Subcutaneous abdominal adipose tissue (tissue), 5 donors: ENCODE data around the gene NLN.

Experiments used
- H3K27ac ChIP-seq: one replicate; pipeline ENCODE4 v1.7.0; 2013; ENCODE audit warnings: low read depth, mild to moderate bottlenecking, inconsistent platforms, low read length, moderate library complexity
- H3K27me3 ChIP-seq, 5 donors: one replicate each; pipeline ENCODE4 v1.7.0; 2013; ENCODE audit warnings: low read length in 5 of 5, inconsistent platforms in 1 of 5; ENCODE audit not compliant: control insufficient read depth in 5 of 5, insufficient read depth in 4 of 5
- H3K36me3 ChIP-seq, 5 donors: one replicate each; pipeline ENCODE4 v1.7.0; 2013; ENCODE audit warnings: low read length in 5 of 5; ENCODE audit not compliant: control insufficient read depth in 5 of 5, insufficient read depth in 5 of 5
- H3K4me1 ChIP-seq, 5 donors: one replicate each; pipeline ENCODE4 v1.7.0; 2013; ENCODE audit warnings: low read length in 5 of 5, mild to moderate bottlenecking in 3 of 5, moderate library complexity in 1 of 5; ENCODE audit not compliant: control insufficient read depth in 5 of 5, insufficient read depth in 5 of 5
- H3K4me3 ChIP-seq, 5 donors: one replicate each; pipeline ENCODE4 v1.7.0; 2013; ENCODE audit warnings: low read length in 5 of 5, low read depth in 1 of 5
- H3K9ac ChIP-seq, 5 donors: one replicate each; pipeline ENCODE4 v1.7.0; 2013; ENCODE audit warnings: low read length in 5 of 5, mild to moderate bottlenecking in 4 of 5, moderate library complexity in 3 of 5
- H3K9me3 ChIP-seq, 5 donors: one replicate each; pipeline ENCODE4 v1.7.0; 2013; ENCODE audit warnings: low read length in 5 of 5; ENCODE audit not compliant: control insufficient read depth in 5 of 5
- donor health status: healthy.
- donor health status: healthy.
- donor health status: healthy.
- donor health status: healthy.
- donor health status: healthy.

Gene NLN

DNA sequence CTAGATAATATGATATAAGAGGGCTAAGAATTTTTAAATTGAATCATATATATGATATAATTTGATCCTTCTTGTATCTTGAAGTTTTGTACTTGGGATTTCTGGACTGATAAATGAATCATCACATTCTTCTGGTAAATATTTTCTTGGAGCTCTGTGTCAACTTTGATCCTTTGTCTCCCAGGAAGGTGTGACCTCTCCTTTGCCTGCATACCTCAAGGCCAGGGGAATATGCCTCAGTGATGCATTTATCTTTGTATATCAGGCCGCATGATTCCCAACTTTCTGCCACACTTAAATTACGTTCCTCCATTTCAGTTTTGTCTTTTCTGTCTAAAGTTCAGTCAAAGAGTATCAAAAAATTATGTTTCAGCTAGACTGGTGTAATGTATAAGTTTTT is 101.2 kb downstream of the NLN start:
- no peaks in the 10 kb centered on the region for H3K9me3 ChIP-seq
- no peak overlapping the region for H3K4me3 ChIP-seq
- peaks cover 0 to 8% (median 3%) of the 10 kb centered on the region in 5 donors for H3K36me3 ChIP-seq
- no peaks in the 10 kb centered on the region for H3K27me3 ChIP-seq
- H3K27ac ChIP-seq: no peak overlapping the region
- no peak overlapping the region for H3K9ac ChIP-seq
- H3K4me1 ChIP-seq: peaks cover 0 to 7% (median 3%) of the 10 kb centered on the region in 5 donors

DNA sequence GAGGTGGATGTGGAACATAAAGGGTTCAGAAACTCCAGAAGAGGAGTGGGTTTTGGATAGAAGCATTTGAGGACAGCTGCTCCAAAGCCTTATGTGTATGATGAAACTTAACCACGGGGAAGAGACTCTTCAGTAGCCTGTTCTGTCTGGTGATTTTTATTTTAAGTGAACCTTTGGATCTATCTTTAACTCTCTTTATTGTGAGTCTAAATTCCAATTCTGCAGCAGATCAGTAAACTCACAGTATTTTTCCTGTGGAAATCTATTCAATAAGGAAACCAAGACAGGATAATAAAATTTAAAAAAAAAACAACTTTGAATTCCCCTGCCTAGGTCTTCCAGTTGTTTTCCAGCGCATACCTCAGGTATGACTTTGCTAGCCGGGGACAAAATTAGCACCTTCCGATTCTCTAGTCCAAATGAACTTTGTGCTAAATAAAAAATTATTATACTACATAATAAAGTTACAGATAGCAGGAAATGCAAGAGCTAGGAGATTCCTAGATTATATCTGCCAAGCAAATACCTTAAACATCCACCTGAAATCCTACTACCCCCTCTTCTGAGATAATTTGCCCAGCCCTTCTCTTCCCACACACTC is 101.9 kb downstream of the NLN start:
- Histone ChIP-seq H3K27ac (no peak overlapping the region), H3K4me3 (no peak overlapping the region), H3K9ac (no peak overlapping the region), H3K36me3 (peaks cover 0 to 8% (median 3%) of the 10 kb centered on the region in 5 donors), H3K9me3 (no peaks in the 10 kb centered on the region), H3K4me1 (peaks cover 0 to 12% (median 3%) of the 10 kb centered on the region in 5 donors), H3K27me3 (no peaks in the 10 kb centered on the region)

DNA sequence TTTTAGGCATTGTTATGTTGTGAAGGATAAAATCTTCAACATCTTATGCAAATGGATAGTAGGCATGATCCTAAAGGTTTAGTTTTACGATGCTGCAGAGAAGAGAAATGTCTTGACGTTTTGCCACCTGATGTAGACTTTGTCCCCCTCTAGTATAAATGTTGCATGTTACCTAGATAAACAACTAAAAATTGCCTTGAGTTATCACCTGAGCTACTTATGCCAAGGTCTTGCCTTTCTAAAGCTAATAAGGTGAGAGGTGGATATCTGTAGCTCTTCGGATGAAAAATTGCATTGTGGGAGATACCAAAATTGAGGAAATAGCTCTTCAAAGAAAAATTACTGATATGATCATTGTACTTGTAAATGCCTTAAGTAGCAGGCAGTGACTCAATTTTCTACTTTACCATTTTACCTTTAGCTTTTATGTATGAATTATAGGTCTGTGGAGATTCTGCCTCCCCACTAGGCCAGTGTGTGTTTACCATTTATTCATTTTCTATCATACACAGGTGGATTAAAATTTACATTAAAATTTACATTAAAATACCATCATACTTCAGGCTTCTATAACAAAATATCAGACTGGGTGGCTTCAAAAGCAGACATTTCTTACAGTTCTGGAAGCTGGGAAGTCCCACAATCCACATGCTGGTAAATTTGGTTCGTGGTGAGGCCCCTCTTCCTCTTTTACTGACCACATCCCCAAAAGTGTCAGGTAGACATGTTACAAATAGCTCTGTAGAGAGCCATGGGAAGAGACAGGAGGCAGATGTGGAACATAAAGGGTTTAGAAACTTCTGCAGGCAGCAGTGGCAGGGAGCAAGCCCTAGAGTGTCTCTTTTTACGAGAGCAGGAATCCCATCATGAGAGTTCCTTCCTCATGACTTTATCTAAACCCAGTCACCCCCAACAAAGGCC is 103.7 kb downstream of the NLN start:
- H3K27ac ChIP-seq: no peak overlapping the region
- no peak overlapping the region for H3K4me3 ChIP-seq
- H3K4me1 ChIP-seq: peaks cover 0 to 12% (median 3%) of the 10 kb centered on the region in 5 donors
- H3K27me3 ChIP-seq: no peaks in the 10 kb centered on the region
- H3K9ac ChIP-seq: no peak overlapping the region
- no peaks in the 10 kb centered on the region for H3K9me3 ChIP-seq
- peaks cover 0 to 5% (median 3%) of the 10 kb centered on the region in 5 donors for H3K36me3 ChIP-seq

DNA sequence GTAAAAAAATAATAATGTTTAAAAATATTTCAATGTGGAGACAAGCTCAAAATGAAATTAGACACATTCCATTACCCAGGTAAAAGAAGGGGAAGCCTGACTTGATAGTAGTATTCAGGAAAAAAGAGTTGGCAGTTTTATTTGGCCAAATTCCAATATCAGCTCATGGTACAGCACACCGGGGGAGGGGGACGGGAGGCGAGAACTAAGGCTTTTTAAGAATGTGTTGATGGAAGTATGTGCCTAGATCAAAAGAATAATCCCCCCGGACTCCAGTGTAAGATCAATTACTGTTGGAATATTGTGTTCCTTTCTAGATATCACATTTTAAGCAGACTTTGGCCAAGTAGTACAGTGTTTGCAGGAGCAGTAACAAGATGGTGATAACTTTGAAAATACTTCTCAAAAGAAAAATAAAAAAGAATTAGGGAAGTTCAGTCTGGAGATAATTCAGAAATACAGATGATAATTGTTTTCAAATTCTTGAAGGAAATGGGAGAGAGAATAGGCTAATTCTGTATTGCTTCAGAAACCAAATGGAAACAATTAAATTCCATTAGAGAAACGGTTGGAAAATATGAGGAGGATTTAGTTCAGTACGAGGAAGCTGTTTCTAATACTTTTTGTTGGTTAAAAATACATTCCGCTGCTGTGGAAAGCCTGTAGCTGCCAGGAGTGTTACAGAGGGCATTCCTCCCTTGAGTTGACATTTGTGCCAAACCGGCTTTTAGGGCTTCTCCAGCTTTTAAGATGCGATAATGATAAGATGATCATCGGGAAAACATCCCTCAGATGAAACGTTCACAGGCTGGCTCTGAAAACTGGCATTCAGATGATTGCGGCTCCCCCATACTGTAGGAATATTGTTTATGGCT is 106.3 kb downstream of the NLN start:
- no peaks in the 10 kb centered on the region for H3K9me3 ChIP-seq
- H3K4me1 ChIP-seq: peaks cover 0 to 18% (median 3%) of the 10 kb centered on the region in 5 donors
- peak overlapping the region in 1 of 5 donors; percentile 40 for H3K4me3 ChIP-seq
- no peak overlapping the region for H3K9ac ChIP-seq
- H3K27ac ChIP-seq: no peak overlapping the region
- peaks cover 0 to 1% (median 0%) of the 10 kb centered on the region in 5 donors for H3K36me3 ChIP-seq
- H3K27me3 ChIP-seq: no peaks in the 10 kb centered on the region

DNA sequence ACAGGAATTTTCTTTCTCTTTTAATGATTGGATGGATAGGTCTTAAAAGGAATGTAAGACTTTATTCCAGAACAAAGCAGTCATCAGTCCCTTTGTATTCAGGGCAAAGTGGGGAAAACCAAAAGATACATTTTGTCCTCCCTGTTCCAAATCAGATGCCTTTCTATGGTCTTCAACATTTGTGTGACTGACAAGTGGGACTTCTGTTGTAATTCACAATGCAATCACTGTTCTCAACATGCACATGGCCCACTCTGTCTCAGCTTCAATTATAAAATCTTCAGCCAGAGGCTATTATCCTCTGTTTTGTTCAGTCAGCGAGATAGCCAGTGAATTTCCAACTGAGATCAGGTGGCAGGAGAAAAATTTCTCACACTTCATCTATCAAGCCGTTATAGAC is 108.9 kb downstream of the NLN start:
- Histone ChIP-seq H3K9me3 (no peaks in the 10 kb centered on the region), H3K27me3 (no peaks in the 10 kb centered on the region), H3K9ac (no peak overlapping the region), H3K4me3 (no peak overlapping the region), H3K4me1 (peaks cover 0 to 18% (median 3%) of the 10 kb centered on the region in 5 donors), H3K36me3 (no peaks in the 10 kb centered on the region), H3K27ac (no peak overlapping the region)

DNA sequence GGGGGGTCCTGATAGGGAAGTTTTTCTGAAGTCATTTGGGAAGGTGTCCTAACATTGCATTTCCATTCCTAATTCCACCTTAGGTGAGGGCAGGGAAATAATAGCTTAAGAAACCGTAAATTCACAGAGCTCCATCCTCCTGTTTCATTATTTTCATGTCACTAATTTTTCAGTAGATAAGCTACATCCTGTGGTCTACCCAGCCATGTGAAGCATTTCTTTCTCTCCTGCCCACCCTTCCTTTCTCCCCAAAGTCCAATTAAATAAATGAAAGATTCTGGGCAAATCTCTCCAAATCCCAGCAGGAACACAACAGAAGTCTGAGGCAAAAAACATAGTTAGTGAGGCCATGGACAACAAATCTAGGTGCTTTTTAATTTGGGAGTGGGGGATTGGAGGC is 109.3 kb downstream of the NLN start:
- H3K4me1 ChIP-seq: peaks cover 0 to 18% (median 3%) of the 10 kb centered on the region in 5 donors
- H3K27me3 ChIP-seq: no peaks in the 10 kb centered on the region
- no peak overlapping the region for H3K9ac ChIP-seq
- H3K27ac ChIP-seq: no peak overlapping the region
- no peaks in the 10 kb centered on the region for H3K9me3 ChIP-seq
- H3K36me3 ChIP-seq: no peaks in the 10 kb centered on the region
- no peak overlapping the region for H3K4me3 ChIP-seq

DNA sequence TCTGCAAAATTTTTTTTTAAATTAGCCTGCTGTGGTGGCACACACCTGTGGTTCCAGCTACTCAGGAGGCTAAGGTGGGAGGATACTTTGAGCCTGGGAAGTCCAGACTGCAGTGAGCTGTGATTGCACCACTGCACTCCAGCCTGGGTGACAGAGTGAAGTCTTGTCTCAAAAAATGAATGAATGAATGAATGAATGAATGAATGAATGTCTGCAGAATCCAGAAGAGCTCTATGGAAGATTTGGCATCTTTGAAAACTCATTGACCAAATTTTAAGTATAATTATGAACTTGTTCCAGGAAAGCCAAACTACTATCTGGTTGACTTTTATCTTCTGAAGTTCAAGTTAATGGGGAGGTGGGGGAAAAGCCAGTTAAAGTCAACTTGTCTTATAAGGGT is 110.1 kb downstream of the NLN start:
- peaks cover 0 to 18% (median 3%) of the 10 kb centered on the region in 5 donors for H3K4me1 ChIP-seq
- H3K4me3 ChIP-seq: no peak overlapping the region
- H3K27me3 ChIP-seq: no peaks in the 10 kb centered on the region
- no peaks in the 10 kb centered on the region for H3K9me3 ChIP-seq
- H3K27ac ChIP-seq: no peak overlapping the region
- H3K9ac ChIP-seq: no peak overlapping the region
- H3K36me3 ChIP-seq: no peaks in the 10 kb centered on the region

DNA sequence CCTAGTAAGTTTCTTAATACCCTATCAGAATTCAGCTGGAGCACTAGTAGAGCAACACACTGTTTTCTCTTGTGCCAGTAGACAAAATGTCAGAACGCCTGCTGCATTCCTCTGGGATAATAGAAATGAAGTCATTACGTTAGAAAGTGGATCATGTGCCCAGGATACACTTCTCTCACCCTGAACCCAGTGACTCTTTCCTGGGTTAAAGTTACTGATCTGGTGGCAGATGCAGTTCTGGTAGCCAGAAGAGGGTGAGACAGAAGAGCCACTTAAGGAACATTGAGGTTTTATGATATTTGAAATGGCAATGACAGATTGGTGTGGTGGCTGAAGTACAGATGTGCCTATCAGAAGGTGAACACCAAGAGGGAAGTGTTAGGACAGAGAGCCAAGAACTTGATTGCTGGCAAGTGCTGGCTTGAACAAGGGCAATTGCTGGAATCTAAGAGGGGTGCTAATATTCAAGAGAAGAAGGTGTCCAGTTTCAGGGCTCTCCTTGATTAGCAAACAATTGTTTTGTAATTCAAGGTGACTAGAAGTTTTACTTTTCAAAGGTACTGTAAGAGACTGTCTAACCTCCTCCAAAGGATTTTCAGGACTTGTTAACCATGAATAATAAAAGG is 110.7 kb downstream of the NLN start:
- Histone ChIP-seq H3K9ac (no peak overlapping the region), H3K36me3 (no peaks in the 10 kb centered on the region), H3K4me1 (peaks cover 0 to 17% (median 3%) of the 10 kb centered on the region in 5 donors), H3K27me3 (no peaks in the 10 kb centered on the region), H3K9me3 (no peaks in the 10 kb centered on the region), H3K27ac (no peak overlapping the region), H3K4me3 (no peak overlapping the region)

DNA sequence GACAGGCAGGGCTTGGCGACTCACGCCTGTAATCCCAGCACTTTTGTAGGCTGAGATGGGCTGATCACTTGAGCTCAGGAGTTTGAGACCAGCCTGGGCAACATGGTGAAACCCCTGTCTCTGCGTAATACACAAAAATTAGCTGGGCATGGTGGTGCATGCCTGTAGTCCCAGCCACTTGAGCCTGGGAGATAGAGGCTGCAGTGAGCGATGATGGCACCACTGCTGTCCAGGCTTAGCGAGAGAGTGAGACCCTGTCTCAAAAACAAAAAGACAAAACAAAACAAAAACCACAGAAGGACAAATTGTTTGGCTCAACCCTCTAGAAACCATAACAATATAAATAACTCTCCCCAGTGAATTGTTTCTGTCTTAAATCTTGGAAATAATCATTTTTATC is 111.8 kb downstream of the NLN start:
- no peak overlapping the region for H3K27ac ChIP-seq
- H3K4me1 ChIP-seq: peaks cover 0 to 12% (median 0%) of the 10 kb centered on the region in 5 donors
- H3K9me3 ChIP-seq: no peaks in the 10 kb centered on the region
- H3K9ac ChIP-seq: no peak overlapping the region
- H3K36me3 ChIP-seq: no peaks in the 10 kb centered on the region
- no peak overlapping the region for H3K4me3 ChIP-seq
- H3K27me3 ChIP-seq: no peaks in the 10 kb centered on the region
